HFFc6 (cell line): Measurements from ENCODE around the gene PRG2. TPM values are rescaled to one million over a fixed set of nuclear protein-coding genes. Genes with fewer than 3 reads are reported as not detected.

ENCODE experiments used
- DNase-seq: peaks from one replicate; pipeline ENCODE4 v3.0.0-alpha.2; 2018
- H3K27ac Mint-ChIP-seq: 2 replicates; pipeline ENCODE4 v1.8.0; 2020; ENCODE audit warnings: mild to moderate bottlenecking, mixed read lengths
- H3K27me3 Mint-ChIP-seq: 2 replicates; pipeline ENCODE4 v1.8.0; 2021; ENCODE audit warnings: mild to moderate bottlenecking, moderate library complexity, mixed read lengths; ENCODE audit not compliant: insufficient read depth
- H3K36me3 Mint-ChIP-seq: 2 replicates; pipeline ENCODE4 v1.8.0; 2021; ENCODE audit warnings: low read depth, mixed read lengths
- H3K4me1 Mint-ChIP-seq: 2 replicates; pipeline ENCODE4 v1.8.0; 2020; ENCODE audit warnings: low read depth, mixed read lengths
- H3K4me3 Mint-ChIP-seq: 2 replicates; pipeline ENCODE4 v1.8.0; 2020; ENCODE audit warnings: mild to moderate bottlenecking, moderate library complexity, mixed read lengths
- H3K9me3 Mint-ChIP-seq: 2 replicates; pipeline ENCODE4 v1.8.0; 2020; ENCODE audit warnings: mild to moderate bottlenecking, mixed read lengths
- total RNA-seq, 6 experiments: library from RNA; stranded (reverse); fragmentation: NEBNext Ultra II Directional; extraction: Animal tissue kit (Norgen Biotek cat#: 25700); gene quantifications; 2 replicates in 1 of 6; 3 replicates in 5 of 6; pipeline ENCODE4 v1.2.3, GENCODE V29; 2021
- TF ChIP-seq, protein P1 (sequence below): fragments of 200-600 bp; sonication (generic); IDR thresholded peaks from 2 replicates; pipeline ENCODE4 v1.5.0; 2021; ENCODE audit warnings: antibody characterized with exemption, mild to moderate bottlenecking

The PRG2 gene
- total RNA-seq, 6 experiments from 2014 or later: not detected

- no peaks in the 10 kb centered on the region for H3K36me3 Mint-ChIP-seq
- TF ChIP-seq, protein P1, sequence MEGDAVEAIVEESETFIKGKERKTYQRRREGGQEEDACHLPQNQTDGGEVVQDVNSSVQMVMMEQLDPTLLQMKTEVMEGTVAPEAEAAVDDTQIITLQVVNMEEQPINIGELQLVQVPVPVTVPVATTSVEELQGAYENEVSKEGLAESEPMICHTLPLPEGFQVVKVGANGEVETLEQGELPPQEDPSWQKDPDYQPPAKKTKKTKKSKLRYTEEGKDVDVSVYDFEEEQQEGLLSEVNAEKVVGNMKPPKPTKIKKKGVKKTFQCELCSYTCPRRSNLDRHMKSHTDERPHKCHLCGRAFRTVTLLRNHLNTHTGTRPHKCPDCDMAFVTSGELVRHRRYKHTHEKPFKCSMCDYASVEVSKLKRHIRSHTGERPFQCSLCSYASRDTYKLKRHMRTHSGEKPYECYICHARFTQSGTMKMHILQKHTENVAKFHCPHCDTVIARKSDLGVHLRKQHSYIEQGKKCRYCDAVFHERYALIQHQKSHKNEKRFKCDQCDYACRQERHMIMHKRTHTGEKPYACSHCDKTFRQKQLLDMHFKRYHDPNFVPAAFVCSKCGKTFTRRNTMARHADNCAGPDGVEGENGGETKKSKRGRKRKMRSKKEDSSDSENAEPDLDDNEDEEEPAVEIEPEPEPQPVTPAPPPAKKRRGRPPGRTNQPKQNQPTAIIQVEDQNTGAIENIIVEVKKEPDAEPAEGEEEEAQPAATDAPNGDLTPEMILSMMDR: no peak
- peaks cover 7% of the 10 kb centered on the region; the same call in 1 of the 2 replicates for H3K9me3 Mint-ChIP-seq
- no peak overlapping the region for H3K27ac Mint-ChIP-seq
- no peak overlapping the region for H3K4me3 Mint-ChIP-seq
- H3K27me3 Mint-ChIP-seq: peaks cover 18% of the 10 kb centered on the region
- H3K4me1 Mint-ChIP-seq: peaks cover 20% of the 10 kb centered on the region
- no peak for DNase-seq
These were observed 36.6 kb downstream of the PRG2 start for GRCh38 chr11:57353852-57354251.

DNA sequence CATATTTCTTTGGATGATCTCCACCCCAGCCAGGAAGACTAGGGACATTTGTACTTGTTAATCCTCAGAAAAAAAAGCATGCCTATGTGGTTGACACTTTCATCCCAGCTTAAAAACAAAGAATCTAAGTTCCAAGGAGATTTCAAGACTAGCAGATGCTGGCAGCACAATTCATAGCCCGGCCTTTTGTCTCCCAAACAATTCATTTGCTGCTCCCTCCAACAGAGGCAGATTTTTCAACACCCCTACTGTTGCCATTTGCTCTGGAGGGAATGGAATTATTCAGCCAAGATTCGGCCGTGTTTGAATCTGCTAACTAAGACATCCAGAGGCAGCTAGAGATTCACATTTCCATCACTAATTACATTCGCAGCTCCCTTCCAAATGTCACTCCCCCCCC is 37.0 kb downstream of the PRG2 start:
- H3K4me1 Mint-ChIP-seq: peaks cover 19% of the 10 kb centered on the region
- H3K36me3 Mint-ChIP-seq: no peaks in the 10 kb centered on the region
- no peak overlapping the region for H3K4me3 Mint-ChIP-seq
- peaks cover 16% of the 10 kb centered on the region; the same call in 1 of the 2 replicates for H3K27me3 Mint-ChIP-seq
- H3K27ac Mint-ChIP-seq: no peak overlapping the region
- TF ChIP-seq, protein P1: no peak
- DNase-seq: no peak
- peaks cover 7% of the 10 kb centered on the region; the same call in 1 of the 2 replicates for H3K9me3 Mint-ChIP-seq

DNA sequence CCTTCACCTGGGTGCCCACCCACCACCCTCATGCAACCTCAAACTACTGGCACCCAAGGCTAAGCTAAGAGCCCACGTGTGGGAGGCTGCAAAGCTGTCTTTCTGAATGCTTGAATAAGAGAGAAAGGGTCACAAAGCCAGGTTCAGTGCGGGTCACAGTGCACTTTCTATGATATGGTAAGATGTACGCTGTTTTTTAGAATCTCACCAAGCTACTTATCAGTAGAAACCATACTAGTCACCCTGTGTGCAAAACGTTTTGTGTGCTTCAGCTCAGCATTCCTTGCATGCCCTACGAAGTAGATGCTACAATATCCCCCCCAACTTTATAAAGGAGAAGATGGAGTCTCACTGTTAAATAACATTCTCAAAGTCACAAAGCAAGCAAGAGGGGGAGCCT is 37.4 kb downstream of the PRG2 start:
- TF ChIP-seq, protein P1: no peak
- H3K4me3 Mint-ChIP-seq: no peak overlapping the region
- H3K4me1 Mint-ChIP-seq: peaks cover 15% of the 10 kb centered on the region; the same call in 1 of the 2 replicates
- peaks cover 7% of the 10 kb centered on the region; the same call in 1 of the 2 replicates for H3K9me3 Mint-ChIP-seq
- H3K36me3 Mint-ChIP-seq: no peaks in the 10 kb centered on the region
- DNase-seq: no peak
- H3K27me3 Mint-ChIP-seq: peaks cover 16% of the 10 kb centered on the region; the same call in 1 of the 2 replicates
- no peak overlapping the region for H3K27ac Mint-ChIP-seq

DNA sequence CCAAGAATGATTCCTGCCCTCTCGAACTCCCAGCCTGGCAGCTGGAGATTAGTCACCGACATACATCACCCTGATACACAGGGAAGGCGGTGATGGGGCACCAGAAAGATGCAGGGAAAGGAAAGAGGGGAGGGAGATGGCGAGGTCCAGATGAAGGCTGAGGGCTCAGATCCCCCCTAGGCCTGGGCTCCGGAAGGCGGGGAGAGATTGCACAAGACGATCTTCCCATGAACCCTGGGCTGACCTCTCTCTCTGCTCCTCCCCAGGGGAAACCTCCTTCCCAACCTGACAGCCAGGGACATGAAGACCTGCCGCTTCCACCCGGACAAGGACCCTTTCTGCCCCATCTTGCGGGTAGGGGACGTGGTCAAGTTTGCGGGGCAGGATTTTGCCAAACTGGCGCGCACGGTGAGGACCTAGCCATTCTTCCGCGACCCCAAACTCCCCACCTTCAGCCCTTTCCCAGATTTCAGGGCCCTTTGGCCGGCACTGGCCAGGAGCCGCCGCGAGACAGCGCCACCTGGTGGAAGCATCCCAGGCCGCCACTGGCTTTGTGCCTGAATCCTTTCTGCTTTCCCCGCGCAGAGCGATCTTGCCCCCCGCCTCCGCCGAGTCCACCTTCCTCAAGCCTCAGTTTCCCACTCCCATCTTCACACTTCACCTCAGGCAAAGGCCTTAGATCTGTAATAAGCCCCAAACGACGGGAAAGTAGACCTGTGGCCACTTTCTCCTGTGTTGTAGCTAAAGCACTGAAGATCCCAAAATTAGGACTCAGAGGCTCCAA is 40.8 kb downstream of the PRG2 start:
- Mint-ChIP-seq H3K9me3 (peaks cover 7% of the 10 kb centered on the region; the same call in 1 of the 2 replicates), H3K27me3 (peaks cover 23% of the 10 kb centered on the region), H3K4me1 (peaks cover 8% of the 10 kb centered on the region; the same call in 1 of the 2 replicates), H3K36me3 (no peaks in the 10 kb centered on the region), H3K4me3 (peak overlapping the region; percentile 12; the same call in 1 of the 2 replicates), H3K27ac (no peak overlapping the region)
- no peak for DNase-seq
- TF ChIP-seq, protein P1: peak; percentile 95

- Mint-ChIP-seq H3K9me3 (peaks cover 7% of the 10 kb centered on the region; the same call in 1 of the 2 replicates), H3K27ac (no peak overlapping the region), H3K4me1 (peaks cover 8% of the 10 kb centered on the region; the same call in 1 of the 2 replicates), H3K4me3 (no peak overlapping the region), H3K36me3 (no peaks in the 10 kb centered on the region), H3K27me3 (peaks cover 17% of the 10 kb centered on the region)
- TF ChIP-seq, protein P1: no peak
- DNase-seq: no peak
These were observed 41.7 kb downstream of the PRG2 start for GRCh38 chr11:57348636-57349313.
